GM18867 (cell line): ENCODE results near the gene LPCAT3.
"Not testable (repeated sequence)": the region's sequence is repeated elsewhere in the genome, so short reads cannot be mapped to it uniquely, and the experiment has no call there.

ENCODE experiments used
- ATAC-seq: cut with Tn5 transposase; IDR thresholded peaks from one replicate; pipeline ENCODE4 v1.9.1; 2021; ENCODE audit warnings: mild to moderate bottlenecking, moderate library complexity; ENCODE audit not compliant: unreplicated experiment

Gene LPCAT3

GRCh38 chr12:7018350-7019042, at the start of gene LPCAT3:
Gene LPCAT3, minus strand, starts transcription at chr12:7018476. Its CDS starts 52 bp downstream, at chr12:7018424.
- peak; percentile 88 for ATAC-seq

GRCh38 chr12:7067096-7067495, 48.8 kb upstream of the LPCAT3 start:
- ATAC-seq: no peak

- ATAC-seq: no peak
These were observed 48.3 kb upstream of the LPCAT3 start for GRCh38 chr12:7066596-7066995.

GRCh38 chr12:7065073-7065623, 46.9 kb upstream of the LPCAT3 start:
- ATAC-seq: no peak

- no peak for ATAC-seq
These were observed 46.2 kb upstream of the LPCAT3 start for GRCh38 chr12:7064516-7064915.

GRCh38 chr12:7061596-7061995, 43.3 kb upstream of the LPCAT3 start:
- ATAC-seq: no peak

- no peak for ATAC-seq
These were observed 42.9 kb upstream of the LPCAT3 start for GRCh38 chr12:7061138-7061537.

- ATAC-seq: no peak
These were observed 42.2 kb upstream of the LPCAT3 start, which contains the start of gene C1S for GRCh38 chr12:7060353-7060954. Gene C1S, plus strand, starts transcription at chr12:7060718. Its CDS starts 1,195 bp downstream, at chr12:7061913.

GRCh38 chr12:7059780-7060179, 41.5 kb upstream of the LPCAT3 start:
- no peak for ATAC-seq

- no peak for ATAC-seq
These were observed 40.6 kb upstream of the LPCAT3 start for GRCh38 chr12:7058850-7059395.

- ATAC-seq: no peak
These were observed 40.0 kb upstream of the LPCAT3 start for GRCh38 chr12:7058163-7058845.

- not testable (repeated sequence) for ATAC-seq
These were observed 37.5 kb upstream of the LPCAT3 start for GRCh38 chr12:7055736-7056135.

GRCh38 chr12:7054925-7055324, 36.6 kb upstream of the LPCAT3 start:
- no peak for ATAC-seq

- ATAC-seq: not testable (repeated sequence)
These were observed 31.7 kb upstream of the LPCAT3 start for GRCh38 chr12:7049973-7050372.

- ATAC-seq: not testable (repeated sequence)
These were observed 31.2 kb upstream of the LPCAT3 start for GRCh38 chr12:7049445-7049951.

GRCh38 chr12:7047306-7047705, 29.0 kb upstream of the LPCAT3 start:
- no peak for ATAC-seq

GRCh38 chr12:7046383-7047105, 28.3 kb upstream of the LPCAT3 start:
- ATAC-seq: no peak

- no peak for ATAC-seq
These were observed 27.6 kb upstream of the LPCAT3 start for GRCh38 chr12:7045913-7046312.

- ATAC-seq: no peak
These were observed 24.6 kb upstream of the LPCAT3 start for GRCh38 chr12:7042842-7043241.

- no peak for ATAC-seq
These were observed 21.1 kb upstream of the LPCAT3 start for GRCh38 chr12:7039403-7039802.
